Stimulated activated CD8-positive, alpha-beta memory T cell treated with anti-CD3 and anti-CD28 coated beads, Interleukin-7, amount 100 ng/mL, for 4 hours (primary cell): ENCODE results near the gene ZNF609.

Experiments used
- DNase-seq, 2 donors: peaks; one replicate each; pipeline ENCODE4 v3.0.0-alpha.2; 2020; ENCODE audit warnings: low read depth in 2 of 2

ZNF609 gene

GRCh38 chr15:64535460-64536243, 75.3 kb downstream of the ZNF609 start:
- no peak for DNase-seq

GRCh38 chr15:64536244-64536836, 76.0 kb downstream of the ZNF609 start:
- DNase-seq: no peak

GRCh38 chr15:64542091-64542490, 81.7 kb downstream of the ZNF609 start:
- DNase-seq: no peak

GRCh38 chr15:64544450-64544849, 84.1 kb downstream of the ZNF609 start:
- no peak for DNase-seq

DNA sequence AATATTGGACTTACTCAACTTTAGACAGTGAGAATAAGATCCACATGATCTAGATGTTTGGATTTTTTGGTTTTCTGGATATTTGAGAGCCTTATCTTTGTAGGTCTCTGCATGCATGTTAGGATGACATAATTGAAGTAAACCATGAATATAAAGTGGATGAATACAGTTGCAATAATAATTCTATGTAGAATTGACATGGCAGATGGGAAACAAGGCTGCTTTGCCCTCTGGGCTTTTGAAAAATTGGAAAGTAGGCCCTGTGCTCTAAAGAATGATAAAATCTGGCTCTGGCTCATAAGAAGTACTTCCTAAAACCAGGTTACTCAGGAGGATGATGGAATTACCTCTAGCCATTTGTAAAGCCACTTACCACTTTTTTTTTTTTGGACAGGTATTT, 86.9 kb downstream of the ZNF609 start:
- DNase-seq: no peak

- DNase-seq: no peak
Measured at GRCh38 chr15:64548235-64548634, 87.9 kb downstream of the ZNF609 start.

DNA sequence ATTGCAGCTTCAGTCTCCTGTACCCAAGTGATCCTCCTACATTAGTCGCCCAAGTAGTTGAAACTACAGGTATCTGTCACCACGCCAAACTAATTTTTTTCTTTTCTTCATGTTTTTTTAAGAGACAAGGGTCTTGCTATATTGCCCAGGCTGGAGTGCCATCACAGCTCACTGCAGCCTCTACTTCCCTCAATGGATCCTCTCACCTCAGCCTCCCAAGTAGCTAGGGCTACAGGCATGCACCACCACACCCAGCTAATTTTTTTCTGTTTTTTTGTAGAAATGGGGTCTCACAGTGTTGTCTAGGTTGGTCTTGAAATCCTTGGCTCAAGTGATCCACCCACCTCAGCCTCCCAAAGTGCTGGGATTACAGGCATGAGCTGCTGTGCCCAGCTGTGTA, 89.5 kb downstream of the ZNF609 start:
- no peak for DNase-seq

- DNase-seq: no peak
Measured at GRCh38 chr15:64552281-64552948, 92.0 kb downstream of the ZNF609 start.

DNA sequence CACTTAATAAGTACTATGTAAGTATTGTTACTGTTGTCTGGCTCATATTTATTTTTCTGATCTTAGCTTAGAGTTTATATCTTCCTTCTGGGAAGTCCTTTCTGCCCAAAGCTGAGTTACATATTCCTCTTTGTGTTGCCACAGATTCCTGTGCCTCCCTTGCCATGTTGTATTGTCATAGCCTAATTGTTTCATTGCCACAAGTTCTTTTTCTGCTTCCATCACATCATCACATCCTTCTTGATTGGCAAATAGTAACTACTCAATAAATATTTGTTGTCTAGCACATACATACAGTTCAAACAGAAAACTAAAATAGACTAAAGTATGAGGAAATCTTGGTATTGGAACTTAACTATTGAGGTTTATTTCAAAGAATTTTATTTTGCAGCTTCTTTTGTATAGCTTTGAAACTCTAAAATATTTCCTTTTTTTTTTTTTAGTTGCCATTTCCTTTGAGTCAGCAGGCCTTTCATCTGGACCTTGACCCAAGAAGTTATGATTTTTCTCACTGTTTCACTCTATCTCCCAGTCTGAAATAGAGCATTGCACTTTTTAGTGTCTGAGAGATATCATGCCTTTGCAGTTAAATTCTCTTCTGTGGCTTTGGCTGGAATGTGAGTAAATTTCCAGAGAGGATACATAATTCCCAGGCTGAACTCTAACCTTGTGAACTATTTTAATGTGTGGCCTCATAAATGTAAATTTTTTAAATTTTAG, 98.2 kb downstream of the ZNF609 start:
- no peak for DNase-seq

DNA sequence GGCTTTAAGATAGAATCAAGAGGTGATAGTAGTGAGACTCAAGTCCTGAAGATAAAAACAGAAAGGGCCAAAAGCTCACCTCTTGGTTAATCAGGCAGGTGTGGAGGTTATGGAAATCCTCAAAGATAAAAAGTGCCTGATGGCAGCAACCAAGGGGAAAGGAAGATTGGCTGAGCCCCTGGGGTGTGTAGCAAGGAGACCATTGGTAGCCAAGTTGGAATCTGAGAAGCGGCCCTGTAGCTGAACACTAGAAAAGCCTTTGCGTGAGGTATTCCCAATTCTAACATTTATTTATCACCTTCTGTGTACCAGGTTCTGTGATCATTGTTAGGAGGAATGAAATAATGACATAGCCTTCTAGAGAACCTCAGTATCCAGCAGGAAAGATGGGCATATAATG, 98.9 kb downstream of the ZNF609 start:
- no peak for DNase-seq

GRCh38 chr15:64560501-64560900, 100.1 kb downstream of the ZNF609 start:
- DNase-seq: no peak

GRCh38 chr15:64560998-64561397, 100.6 kb downstream of the ZNF609 start:
- DNase-seq: no peak

DNA sequence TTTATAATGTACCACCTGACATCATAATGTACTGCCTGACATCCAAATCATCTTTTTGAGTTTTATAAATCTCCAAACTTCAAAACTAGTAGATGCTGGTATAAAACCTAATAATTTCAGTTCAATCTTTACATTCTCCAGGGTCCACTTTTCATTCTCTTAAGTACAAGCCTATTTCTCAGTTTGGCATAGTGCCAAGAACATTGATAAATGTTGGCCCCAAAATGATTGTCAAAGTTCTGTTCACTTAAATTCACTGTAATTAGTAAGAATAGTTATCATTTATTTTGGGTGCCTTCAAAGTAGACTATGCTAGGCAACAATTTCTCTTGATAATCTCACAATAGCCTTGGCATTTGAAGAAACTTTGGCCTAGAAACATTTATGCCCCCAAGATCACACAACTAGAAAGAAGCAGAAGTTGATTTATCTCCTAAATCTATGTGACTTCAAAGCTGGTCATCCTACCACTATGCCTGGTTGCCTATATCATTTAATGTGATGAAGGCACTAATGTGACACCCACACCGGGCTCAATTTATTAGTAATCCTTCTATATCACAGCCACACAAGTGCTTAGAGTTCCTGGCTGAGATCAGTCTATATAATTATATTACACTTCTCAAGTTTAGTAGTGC, 101.7 kb downstream of the ZNF609 start:
- no peak for DNase-seq

- DNase-seq: no peak
Measured at GRCh38 chr15:64566102-64566501, 105.7 kb downstream of the ZNF609 start.

GRCh38 chr15:64566629-64567427, 106.5 kb downstream of the ZNF609 start:
- no peak for DNase-seq

DNA sequence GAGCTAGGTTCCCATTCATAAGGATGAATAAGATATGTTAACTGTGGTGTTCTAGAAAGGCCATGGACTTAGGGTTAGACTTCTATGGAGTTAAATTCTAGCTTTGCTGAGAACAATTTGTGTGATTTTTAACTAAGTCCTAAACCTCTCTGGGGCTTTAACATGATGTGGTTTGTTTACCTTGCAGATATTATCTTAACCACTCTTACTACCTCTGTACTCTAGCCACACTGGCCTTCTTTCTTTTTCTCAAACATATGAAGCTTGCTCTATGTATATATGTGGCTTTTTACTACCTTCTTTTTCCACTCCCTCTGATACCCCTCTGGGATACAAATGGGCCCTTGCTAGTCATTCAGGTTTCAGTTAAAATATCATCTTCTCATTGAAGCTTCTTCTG, 108.4 kb downstream of the ZNF609 start:
- DNase-seq: no peak

- no peak for DNase-seq
Measured at GRCh38 chr15:64571857-64572291, 111.5 kb downstream of the ZNF609 start.

DNA sequence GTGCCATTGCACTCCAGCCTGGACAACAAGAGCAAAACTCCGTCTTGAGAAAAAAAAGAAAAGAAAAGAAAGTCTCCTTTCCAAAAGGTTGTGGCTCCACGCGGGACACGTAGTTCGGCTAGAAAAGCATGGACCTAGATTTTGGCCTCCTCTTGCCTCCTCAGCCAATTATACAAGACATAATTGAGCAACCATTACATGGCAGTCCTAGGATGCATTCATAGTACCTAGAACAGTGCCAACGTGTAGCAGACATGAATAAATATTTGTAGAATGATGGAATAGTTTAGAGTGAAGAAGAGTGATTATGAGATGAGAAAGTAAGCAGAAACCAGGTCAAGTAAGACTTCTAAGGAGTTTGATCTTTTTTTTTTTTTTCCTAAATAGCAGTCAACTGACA, 112.5 kb downstream of the ZNF609 start:
- no peak for DNase-seq

DNA sequence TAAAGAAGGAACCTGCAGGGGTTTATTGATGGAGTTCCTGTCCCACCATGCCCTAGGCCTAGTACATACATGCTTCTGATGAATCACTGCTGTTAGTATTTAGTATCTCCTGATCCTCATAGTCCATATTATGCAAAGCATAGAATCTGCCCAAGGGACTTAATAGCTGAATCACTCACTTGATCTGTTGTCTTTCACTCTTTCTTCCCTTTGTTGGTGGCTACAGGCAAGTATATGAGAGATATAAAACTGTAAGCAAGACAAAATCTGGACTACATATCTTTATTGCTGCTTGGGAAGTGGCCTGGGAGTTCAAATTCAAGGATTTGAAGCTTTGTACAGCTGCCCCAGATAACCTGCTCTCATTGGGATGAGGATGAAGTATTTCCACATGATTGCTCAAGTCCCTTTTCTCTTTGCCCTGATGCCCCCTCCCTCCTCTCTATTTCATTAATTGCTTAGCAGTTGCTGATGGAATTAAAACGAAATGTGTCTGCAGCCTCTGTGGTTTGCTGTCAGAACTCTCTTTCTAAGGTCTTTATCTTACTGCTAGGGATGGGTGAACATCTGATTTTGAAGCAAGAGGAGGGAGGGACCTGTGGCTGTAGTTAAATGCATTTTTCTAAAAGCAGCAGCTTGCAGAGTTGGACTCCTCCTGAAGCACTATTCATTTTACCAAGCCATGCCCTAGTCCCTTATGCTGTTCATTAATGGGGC, 114.1 kb downstream of the ZNF609 start:
- no peak for DNase-seq

DNA sequence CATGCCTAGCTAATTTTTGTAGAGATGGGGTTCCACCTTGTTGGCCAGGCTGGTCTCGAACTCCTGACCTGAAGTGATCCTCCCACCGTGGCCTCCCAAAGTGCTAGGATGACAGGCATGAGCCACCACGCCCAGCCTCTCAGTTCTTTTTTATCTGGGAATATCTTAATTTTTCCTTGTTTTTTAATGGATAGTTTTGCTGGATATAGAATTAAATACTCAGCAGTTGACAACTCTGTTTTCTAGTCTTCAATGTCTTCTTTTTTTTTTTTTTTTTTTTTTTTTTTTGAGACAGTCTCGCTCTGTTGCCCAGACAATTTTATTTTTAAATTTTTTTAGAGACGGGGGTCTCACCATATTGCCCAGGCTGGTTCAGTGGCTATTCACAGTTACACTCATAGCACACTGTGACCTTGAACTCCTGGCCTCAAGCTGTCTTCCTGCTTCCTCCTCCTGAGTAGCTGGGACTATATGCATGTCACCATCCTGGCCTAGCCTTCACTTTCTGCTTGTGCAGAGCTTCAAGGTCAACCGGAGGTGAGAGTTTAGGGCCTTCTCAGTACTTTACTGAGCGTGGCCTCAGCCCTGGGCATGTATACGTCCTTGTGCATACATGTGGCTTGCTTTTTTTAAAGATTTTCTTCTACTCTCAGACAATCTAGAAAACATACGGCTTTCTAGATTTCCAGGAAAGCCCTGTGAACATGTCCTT, 120.5 kb downstream of the ZNF609 start:
- no peak for DNase-seq
